Fibroblast of gingiva (primary cell): ENCODE measurements around the gene ECT2L.
A peak's percentile ranks its signal among the peaks of the same experiment; 100 is the strongest.

Experiments used
- DNase-seq: peaks from one replicate; pipeline ENCODE4 v3.0.0-alpha.2; 2011; ENCODE audit warnings: low read depth

The ECT2L gene

GRCh38 chr6:138803861-138804260 is 8.0 kb downstream of the ECT2L start:
- DNase-seq, result peak; percentile 17

DNA sequence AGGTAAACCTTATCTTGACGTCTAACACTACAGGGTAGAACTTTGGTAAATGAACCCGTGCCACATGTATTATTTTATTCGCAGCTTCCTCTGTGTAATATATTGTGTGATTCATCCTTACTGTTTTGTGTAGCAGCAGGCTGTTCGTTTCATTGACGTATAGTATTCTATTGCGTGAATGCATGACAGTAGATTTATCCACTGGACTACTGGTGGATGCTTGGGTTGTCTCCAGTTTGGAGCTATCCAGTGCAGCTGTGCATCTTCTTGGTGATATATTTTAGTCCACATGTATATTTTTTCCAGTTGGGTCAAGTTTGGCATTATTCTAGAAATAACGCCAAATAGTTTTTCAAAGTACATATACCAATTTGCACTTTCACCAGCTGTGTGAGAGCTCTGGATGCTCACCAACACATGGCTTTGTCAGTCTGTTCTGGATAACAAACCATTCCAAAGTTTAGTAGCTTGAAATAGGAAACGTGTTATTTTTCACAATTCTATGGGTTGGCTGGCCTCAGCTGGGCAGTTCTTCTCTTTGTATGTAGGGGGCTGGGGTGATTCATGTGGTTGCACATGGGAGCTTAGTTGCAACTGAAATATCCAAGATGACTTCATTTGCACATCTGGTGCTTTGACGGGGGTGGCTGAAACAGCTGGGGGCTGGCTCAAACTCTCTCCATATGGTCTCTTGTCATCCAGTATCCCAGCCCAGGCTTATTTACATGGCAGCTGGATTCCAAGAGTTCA is 9.3 kb downstream of the ECT2L start:
- peak; percentile 61 for DNase-seq

GRCh38 chr6:138806889-138807288 is 11.0 kb downstream of the ECT2L start:
- no peak for DNase-seq

- no peak for DNase-seq
Measured at GRCh38 chr6:138809677-138810076, 13.8 kb downstream of the ECT2L start.

GRCh38 chr6:138811866-138812265 is 16.0 kb downstream of the ECT2L start:
- no peak for DNase-seq

DNA sequence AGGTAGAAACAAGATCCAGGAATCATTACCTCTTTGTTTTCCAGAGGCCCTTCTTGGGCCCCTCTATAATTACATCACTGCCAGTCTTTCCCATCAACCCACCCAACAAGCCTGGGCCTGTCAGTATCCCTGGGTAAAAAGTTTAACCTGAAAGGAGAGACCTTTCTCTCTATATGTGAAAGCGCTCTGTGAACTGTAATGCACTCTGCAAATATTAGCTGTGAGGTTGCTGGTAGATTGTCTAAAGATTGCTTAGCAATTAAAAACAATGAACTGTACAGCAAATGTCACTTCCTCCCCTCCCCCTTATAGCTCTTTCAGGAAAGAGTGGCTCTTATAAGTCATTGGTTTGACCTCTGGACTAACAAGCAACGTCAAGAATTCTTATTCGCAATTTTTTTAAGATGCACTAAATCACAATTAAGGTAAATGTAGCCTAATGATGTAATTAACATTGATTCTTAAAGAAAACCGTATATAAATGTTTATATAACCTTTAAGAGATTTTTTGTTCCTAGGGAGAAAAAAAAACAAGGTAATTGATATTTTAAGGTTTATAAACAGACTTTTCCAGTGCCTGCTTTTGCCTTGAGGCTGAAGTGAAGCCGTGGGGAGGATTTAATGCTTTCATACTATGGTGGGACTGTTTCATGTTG is 18.4 kb downstream of the ECT2L start:
- no peak for DNase-seq

GRCh38 chr6:138815221-138815620 is 19.3 kb downstream of the ECT2L start:
- DNase-seq, result no peak

DNA sequence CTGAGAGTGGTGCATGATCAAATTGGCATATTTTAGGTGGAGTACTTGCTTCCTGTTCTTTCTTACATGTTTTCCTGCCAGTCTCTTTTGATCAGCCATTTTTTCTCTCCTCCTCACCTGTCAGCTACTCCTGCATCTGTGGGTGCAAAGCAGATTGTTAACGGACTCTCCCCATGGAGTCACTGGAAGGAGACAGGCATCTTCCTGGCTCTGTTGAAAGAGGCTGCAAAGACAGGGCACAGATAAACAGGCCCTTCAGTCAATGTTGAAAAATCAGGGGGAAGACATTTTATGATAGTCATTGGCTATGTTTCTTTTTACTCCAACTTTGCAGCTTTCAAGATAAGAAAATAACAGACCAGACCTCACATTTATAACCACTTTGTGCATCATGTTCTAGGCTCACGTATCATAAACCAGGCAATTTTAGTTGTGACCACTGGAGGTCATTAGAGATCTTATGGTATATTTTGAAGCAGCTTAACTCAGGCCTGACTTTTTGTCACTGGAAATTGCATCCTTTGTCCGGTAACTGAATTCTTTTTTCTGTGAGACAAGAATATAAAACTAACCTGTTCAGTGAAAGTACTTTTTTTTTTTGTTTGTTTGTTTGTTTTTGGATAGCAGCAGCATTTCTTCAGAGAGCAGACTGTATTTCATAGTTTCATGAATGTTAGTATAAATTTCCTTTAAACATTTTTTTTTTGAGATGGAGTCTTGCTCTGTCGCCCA is 20.1 kb downstream of the ECT2L start:
- DNase-seq, result peak; percentile 68

DNA sequence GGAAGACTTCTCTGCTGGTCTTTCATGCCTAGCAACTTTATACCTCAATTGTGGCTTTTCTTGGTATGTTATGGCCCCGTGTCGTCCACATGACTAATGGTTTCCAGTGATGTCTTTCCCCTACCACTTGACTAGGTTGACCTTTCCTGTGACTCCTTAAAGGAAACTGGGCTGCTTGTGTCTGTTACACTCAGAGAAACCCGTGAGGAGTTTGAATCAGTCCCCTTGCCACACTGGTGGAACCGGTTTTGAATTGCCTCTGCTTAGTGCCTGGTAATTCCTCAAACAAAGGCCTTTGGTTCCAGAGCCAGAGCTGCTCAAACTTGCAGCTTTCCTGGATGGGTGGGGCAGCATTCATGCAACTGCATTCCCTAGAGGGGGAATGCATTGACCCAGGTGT is 21.9 kb downstream of the ECT2L start:
- DNase-seq, result peak; percentile 89

DNA sequence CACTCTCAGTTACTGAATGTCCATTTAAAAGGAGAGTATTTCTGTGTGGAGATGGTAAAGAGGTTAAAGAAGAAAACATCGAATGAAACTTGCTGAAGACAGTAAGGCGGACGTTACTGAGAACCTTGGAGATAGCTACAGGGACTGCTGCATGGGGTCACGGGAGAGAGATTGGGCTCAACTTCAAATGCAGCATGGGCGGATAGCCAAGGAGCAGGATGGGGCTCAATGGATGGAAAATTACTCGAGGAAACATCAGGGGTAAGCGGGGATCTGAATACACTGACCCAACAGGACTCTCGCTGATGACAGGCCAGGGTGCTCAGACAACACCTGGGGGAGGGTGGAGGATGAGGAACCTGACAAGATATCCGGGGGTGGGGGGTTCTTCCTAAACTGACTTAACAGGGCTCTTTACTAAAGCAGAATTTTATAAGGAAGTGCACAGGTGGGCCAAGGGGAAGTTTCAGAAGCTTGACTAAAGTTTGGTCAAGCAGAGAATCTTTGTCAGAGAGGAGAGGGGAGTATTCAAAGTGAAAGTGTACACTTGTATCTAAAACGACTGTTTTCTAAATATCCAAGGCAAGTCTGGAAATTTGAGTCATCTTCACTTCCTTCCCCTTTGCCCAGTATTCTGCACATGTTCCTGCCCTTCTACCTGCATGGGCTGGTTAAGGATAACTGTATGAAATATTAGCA is 22.8 kb downstream of the ECT2L start:
- no peak for DNase-seq

DNA sequence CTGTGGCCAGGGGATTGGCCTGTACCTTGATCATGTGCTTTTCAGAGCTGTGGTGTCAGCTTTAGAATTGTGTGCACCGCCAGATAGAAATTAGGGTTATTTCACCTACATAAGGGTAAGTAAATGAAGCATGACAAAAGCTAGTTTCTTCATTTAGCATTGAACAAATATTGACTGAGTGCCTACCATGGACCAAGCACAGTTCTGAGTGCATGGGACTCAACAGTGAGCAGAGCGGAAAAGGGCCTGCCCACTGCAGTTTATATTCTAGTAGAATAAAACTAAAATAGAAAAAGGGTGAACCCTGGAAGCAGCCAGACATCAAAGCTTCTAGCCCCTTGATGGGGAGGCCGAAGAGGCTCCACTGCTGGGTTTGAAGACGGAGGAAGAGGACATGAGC is 25.6 kb downstream of the ECT2L start:
- DNase-seq, result no peak

- DNase-seq, result no peak
Measured at GRCh38 chr6:138824482-138825144, 28.7 kb downstream of the ECT2L start.

DNA sequence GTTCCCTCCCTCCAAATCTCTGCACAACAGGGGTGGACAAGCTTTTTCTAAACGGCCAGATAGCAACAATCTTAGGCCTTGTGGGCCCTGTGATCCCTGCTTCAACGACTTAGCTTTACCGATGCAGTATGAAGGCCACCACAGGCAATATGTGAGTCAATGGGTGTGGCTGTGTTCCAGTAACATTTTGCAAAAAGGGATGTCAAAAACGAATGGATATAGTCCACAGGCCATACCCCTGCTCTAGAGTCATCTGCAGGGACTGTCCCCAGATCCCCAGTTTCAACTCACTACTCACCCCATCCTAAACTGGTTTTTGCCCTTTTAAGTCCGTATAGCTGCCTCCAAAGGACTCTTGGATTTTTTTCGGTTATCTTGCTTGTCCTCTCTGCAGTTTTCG is 34.4 kb downstream of the ECT2L start:
- no peak for DNase-seq

GRCh38 chr6:138832182-138832581 is 36.3 kb downstream of the ECT2L start:
- no peak for DNase-seq

GRCh38 chr6:138833816-138834539 is 38.1 kb downstream of the ECT2L start:
- DNase-seq, result no peak

DNA sequence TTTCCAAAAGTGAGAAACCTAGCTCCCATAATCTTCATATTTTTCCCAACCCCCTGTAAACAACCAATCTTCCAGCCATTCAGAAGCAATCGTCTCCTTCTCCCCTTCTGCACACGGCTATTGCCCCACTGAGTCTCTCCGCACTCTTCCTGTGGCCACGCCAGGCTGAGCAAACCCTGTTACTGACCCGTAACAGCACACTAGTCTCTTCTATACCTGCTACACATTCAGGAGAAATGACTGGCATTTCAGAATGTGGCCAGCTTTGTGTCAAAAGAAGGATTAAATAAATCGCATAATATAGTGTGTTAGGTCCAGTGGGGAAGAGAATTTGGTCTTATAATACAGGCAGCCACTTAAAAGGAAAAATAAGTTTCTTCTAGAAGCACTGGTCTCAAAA is 41.4 kb downstream of the ECT2L start:
- no peak for DNase-seq

DNA sequence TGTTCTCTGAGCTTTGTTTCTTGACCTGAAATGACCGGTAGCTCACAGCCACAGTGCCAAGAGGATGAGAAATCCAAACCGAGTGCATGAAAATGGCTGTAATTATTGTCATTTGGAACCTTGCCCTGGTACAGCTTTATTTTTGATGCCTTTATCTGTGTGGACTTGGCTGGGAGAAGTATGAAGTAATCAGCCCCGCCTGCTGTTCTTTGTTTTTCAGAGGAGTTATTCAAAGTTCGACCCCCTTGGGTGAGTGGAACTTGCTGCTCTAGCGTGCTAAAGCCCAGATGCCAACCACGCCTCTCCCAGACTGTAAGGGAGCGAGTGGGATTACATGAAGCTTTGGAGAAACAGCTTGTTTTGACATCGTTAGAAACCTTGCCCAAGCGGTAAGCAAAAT is 48.3 kb downstream of the ECT2L start:
- peak; percentile 63 for DNase-seq

DNA sequence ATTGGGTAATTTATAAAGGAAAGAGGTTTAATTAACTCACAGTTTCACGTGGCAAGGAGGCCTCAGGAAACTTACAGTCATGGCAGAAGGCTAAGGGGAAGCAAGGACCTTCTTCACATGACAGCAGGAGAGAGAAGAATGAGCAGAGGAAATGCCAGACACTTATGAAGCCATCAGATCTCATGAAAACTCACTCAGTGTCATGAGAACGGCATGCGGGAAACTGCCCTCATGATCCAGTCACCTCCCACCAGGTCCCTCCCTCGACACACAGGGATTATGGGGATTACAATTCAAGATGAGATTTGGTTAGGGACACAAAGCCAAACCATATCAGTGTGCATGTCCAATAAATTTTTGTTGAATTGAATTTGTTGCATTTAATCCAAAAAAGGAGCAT is 52.0 kb downstream of the ECT2L start:
- DNase-seq, result no peak

- no peak for DNase-seq
Measured at GRCh38 chr6:138848461-138848860, 52.6 kb downstream of the ECT2L start.

DNA sequence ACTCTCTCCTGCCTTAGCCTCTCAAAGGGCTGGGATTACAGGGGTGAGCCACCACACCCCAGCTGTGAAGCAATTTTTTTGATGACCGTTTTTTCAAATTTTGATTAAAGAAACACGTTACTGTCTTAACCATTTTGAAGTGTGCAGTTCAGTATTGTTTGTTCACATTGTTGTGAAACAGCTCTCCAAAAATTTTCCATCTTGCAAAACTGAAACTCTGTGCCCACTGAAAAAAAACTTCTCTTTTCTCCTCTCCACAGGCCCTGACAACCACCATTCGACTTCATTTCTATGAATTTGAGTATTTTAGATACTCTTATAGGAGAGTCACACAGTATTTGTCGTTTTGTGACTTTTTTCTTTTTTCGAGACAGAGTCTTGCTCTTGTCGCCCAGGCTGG is 53.9 kb downstream of the ECT2L start:
- DNase-seq, result no peak

DNA sequence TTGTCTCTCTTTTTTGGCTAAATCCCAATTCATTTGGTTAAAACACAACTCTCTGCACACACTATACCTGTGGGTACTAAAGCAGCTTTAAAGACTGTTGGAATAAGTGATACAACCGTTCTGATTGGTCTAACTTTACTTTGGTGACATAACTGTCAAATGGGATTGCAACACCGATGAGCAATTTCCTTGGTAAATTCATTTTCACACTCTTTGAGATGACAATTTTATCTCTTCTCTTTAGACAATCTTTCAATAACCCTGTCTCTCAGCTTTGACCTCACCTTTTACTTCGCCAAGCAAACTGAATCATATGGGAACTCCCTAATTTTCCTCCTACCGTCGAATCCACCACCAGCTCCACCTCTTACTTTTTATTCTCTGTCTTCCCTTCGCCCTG is 60.8 kb downstream of the ECT2L start:
- DNase-seq, result no peak
